Mucosa of descending colon (tissue), 3 donors: Measurements from ENCODE around the gene ATPAF2. TPM values are rescaled to one million over a fixed set of nuclear protein-coding genes. Genes with fewer than 3 reads are reported as not detected.

ENCODE experiments used
- ATAC-seq: fragments of 200-7000 bp; cut with Tn5 transposase; one replicate; pipeline ENCODE4 v1.9.1; 2020; ENCODE audit warnings: mild to moderate bottlenecking, moderate library complexity
- DNase-seq, 3 donors: peaks; one replicate each; pipeline ENCODE4 v3.0.0-alpha.2; 2020
- H3K36me3 ChIP-seq: fragments of 200-600 bp; one replicate; pipeline ENCODE4 v1.8.0; 2021; ENCODE audit warnings: low read depth, mild to moderate bottlenecking
- H3K4me1 ChIP-seq: fragments of 200-600 bp; one replicate; pipeline ENCODE4 v1.8.0; 2021; ENCODE audit warnings: low read depth, mild to moderate bottlenecking
- H3K4me3 ChIP-seq: fragments of 200-600 bp; one replicate; pipeline ENCODE4 v1.8.0; 2021; ENCODE audit warnings: mild to moderate bottlenecking
- H3K9me3 ChIP-seq: fragments of 200-600 bp; one replicate; pipeline ENCODE4 v1.8.0; 2021; ENCODE audit warnings: mild to moderate bottlenecking
- CTCF ChIP-seq: fragments of 200-600 bp; IDR thresholded peaks from one replicate; pipeline ENCODE4 v1.8.0; 2022; ENCODE audit warnings: antibody characterized with exemption, mild to moderate bottlenecking
- intact Hi-C, 2 donors: fragments of 100-400 bp; cut with DNase I in 1 of 2; cut with micrococcal nuclease in 1 of 2; formaldehyde crosslinking; loops; one replicate each; pipeline versions ENCODE4 v1.11.0 to v1.11.1; 2022; cut with DNase I, micrococcal nuclease
- total RNA-seq, 3 donors: library from RNA; stranded (reverse); fragmentation: NEBNext Ultra II Directional in 2 of 3; extraction: Animal tissue kit (Norgen Biotek cat#: 25700) in 2 of 3; gene quantifications; one replicate each; pipeline versions ENCODE4 v1.2.1 to v1.2.4, GENCODE V29; 2021 to 2023
- donor health status: DM: no; HTN: no; CAD: no; lungs with moderate emphysema.
- donor health status: DM: no; HTN: no; CAD: no.
- donor health status: DM: no; HTN: yes; CAD: no.

Gene ATPAF2
- total RNA-seq, 3 donors from 2014 or later, result 26.0 to 33.9 (median 27.2) TPM

DNA sequence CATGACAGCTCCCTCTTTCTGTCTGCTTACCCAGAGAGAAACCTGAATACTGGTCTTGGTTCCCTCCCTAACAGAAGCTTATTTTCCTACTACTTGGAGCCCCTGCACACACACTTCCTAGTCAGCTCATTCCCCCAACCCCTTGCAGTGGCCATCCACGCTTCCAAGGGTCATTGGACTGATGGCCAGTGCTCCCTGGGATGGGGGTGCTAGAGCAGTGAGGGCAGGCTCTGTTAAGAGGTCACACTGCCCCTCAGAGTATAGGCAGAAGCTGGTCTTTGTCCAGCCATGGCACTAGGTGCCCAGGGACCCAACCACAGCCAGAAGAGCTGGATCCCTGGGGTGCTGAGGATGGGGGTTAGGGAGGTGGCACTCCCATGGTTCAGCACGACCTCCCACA is 53.8 kb downstream of the ATPAF2 start:
- no peaks in the 10 kb centered on the region for H3K4me1 ChIP-seq
- ATAC-seq (no peak), DNase-seq (no peak)
- intact Hi-C loops, result loop anchor here in 1 of 2 donors (10.0 kb wide), 1 partner anchor 50 kb away; the partner anchor contains the start of genes ATPAF2 and GID4
- no peak overlapping the region for H3K4me3 ChIP-seq
- H3K9me3 ChIP-seq, result no peaks in the 10 kb centered on the region
- no peaks in the 10 kb centered on the region for H3K36me3 ChIP-seq
- TF ChIP-seq CTCF, result no peak

- intact Hi-C loops, result loop anchor here in 1 of 2 donors (10.0 kb wide), 1 partner anchor 51 kb away; the partner anchor contains the start of genes ATPAF2 and GID4
- ATAC-seq, result no peak
- no peak for DNase-seq
- Histone ChIP-seq H3K4me3 (no peak overlapping the region), H3K9me3 (no peaks in the 10 kb centered on the region), H3K36me3 (no peaks in the 10 kb centered on the region), H3K4me1 (no peaks in the 10 kb centered on the region)
- no peak for TF ChIP-seq CTCF
Measured at GRCh38 chr17:17983776-17984175, 55.2 kb downstream of the ATPAF2 start.

DNA sequence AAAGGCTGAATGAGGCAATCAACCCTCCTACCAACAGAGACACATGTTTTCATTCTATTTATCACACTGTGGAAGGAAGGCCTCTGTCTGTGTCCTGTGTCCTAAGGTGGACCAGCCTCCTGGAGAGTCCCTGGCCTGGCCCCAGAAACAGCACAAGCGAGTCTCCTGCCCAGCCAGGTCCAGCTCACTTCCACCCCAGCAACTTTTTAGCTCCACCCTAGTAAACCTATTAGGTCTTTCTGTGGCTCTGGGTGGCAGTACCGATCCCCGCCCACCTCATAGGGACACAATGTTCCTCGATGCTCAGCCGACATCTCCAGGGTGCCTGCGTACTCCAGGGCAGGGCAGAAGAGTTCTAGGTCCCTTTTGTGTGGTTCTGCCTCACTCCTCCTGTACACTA is 55.6 kb downstream of the ATPAF2 start:
- no peak for TF ChIP-seq CTCF
- intact Hi-C loops, result loop anchor here in 1 of 2 donors (10.0 kb wide), 1 partner anchor 51 kb away; the partner anchor contains the start of genes ATPAF2 and GID4
- H3K4me3 ChIP-seq, result no peak overlapping the region
- no peak for DNase-seq
- ATAC-seq, result peak; percentile 63
- H3K36me3 ChIP-seq, result no peaks in the 10 kb centered on the region
- H3K9me3 ChIP-seq, result no peaks in the 10 kb centered on the region
- H3K4me1 ChIP-seq, result no peaks in the 10 kb centered on the region

- Histone ChIP-seq H3K4me3 (no peak overlapping the region), H3K4me1 (no peaks in the 10 kb centered on the region), H3K9me3 (no peaks in the 10 kb centered on the region), H3K36me3 (no peaks in the 10 kb centered on the region)
- no peak for DNase-seq
- intact Hi-C loops, result loop anchor here in 1 of 2 donors (10.0 kb wide), 1 partner anchor 52 kb away; the partner anchor contains the start of genes ATPAF2 and GID4
- no peak for ATAC-seq
- TF ChIP-seq CTCF, result no peak
Measured at GRCh38 chr17:17982801-17983200, 56.2 kb downstream of the ATPAF2 start.

GRCh38 chr17:17981330-17981729 is 57.6 kb downstream of the ATPAF2 start:
- no peaks in the 10 kb centered on the region for H3K36me3 ChIP-seq
- no peaks in the 10 kb centered on the region for H3K4me1 ChIP-seq
- H3K4me3 ChIP-seq, result no peak overlapping the region
- no peak for TF ChIP-seq CTCF
- ATAC-seq (no peak), DNase-seq (no peak)
- intact Hi-C loops, result loop anchor here in 1 of 2 donors (10.0 kb wide), 1 partner anchor 53 kb away; the partner anchor contains the start of genes ATPAF2 and GID4
- H3K9me3 ChIP-seq, result no peaks in the 10 kb centered on the region

GRCh38 chr17:17979778-17980177 is 59.2 kb downstream of the ATPAF2 start:
- TF ChIP-seq CTCF, result no peak
- H3K36me3 ChIP-seq, result no peaks in the 10 kb centered on the region
- no peak overlapping the region for H3K4me3 ChIP-seq
- H3K9me3 ChIP-seq, result no peaks in the 10 kb centered on the region
- ATAC-seq, result peak; percentile 83
- no peak for DNase-seq
- H3K4me1 ChIP-seq, result no peaks in the 10 kb centered on the region
- intact Hi-C loops, result loop anchor here in 1 of 2 donors (10.0 kb wide), 1 partner anchor 55 kb away; the partner anchor contains the start of genes ATPAF2 and GID4
